Stomach (tissue), 9 donors: Measurements from ENCODE around the gene TEX30. TPM values are rescaled to one million over a fixed set of nuclear protein-coding genes. Genes with fewer than 3 reads are reported as not detected.

Experiments
- DNase-seq, 2 donors: peaks; one replicate each; pipeline versions ENCODE4 v3.0.0 to v3.0.0-alpha.2; 2013 to 2019
- H3K27ac ChIP-seq, 5 donors: fragments of 200-600 bp in 4 of 5; sonication (generic) in 4 of 5; one replicate each; pipeline ENCODE4 v1.5.1; 2013 to 2019; ENCODE audit warnings: mild to moderate bottlenecking in 1 of 5, moderate library complexity in 1 of 5
- H3K27me3 ChIP-seq, 3 donors: fragments of 200-600 bp; sonication (generic); one replicate each; pipeline ENCODE4 v1.5.1; 2017 to 2019; ENCODE audit warnings: mixed run types in 1 of 3
- H3K36me3 ChIP-seq, 4 donors: fragments of 200-600 bp; sonication (generic); 1 replicate in 3 of 4; 2 replicates in 1 of 4; pipeline ENCODE4 v1.5.1; 2016 to 2019
- H3K4me1 ChIP-seq, 4 donors: fragments of 200-600 bp; sonication (generic); one replicate each; pipeline ENCODE4 v1.5.1; 2016 to 2019
- H3K4me3 ChIP-seq, 4 donors: fragments of 200-600 bp; sonication (generic) in 3 of 4; one replicate each; pipeline ENCODE4 v1.5.1; 2016 to 2019; ENCODE audit warnings: mild to moderate bottlenecking in 1 of 4
- H3K9me3 ChIP-seq, 4 donors: fragments of 200-600 bp; sonication (generic); one replicate each; pipeline ENCODE4 v1.5.1; 2016 to 2019
- EP300 ChIP-seq: sonication (generic); formaldehyde crosslinking; IDR thresholded peaks from one replicate; pipeline ENCODE4 v1.6.1; 2017; ENCODE audit warnings: antibody characterized with exemption
- POLR2A ChIP-seq, 4 donors: fragments of 450-650 bp; IDR thresholded peaks; one replicate each; pipeline ENCODE4 v1.6.1; 2016; ENCODE audit warnings: antibody characterized with exemption in 4 of 4, control low read depth in 2 of 4, mild to moderate bottlenecking in 1 of 4, moderate library complexity in 1 of 4
- POLR2AphosphoS5 ChIP-seq, 3 donors: sonication (generic); formaldehyde crosslinking; IDR thresholded peaks; one replicate each; pipeline ENCODE4 v1.6.1; 2016; ENCODE audit warnings: antibody characterized with exemption in 3 of 3
- WGBS, 5 donors: extraction: QIAGEN DNeasy Blood & Tissue Kit in 3 of 5; methylation state at CpG; one replicate each; pipeline versions ENCODE4 v1.1.5 to v1.1.7; 2013 to 2018; 5-methylcytosine and 5-hydroxymethylcytosine counted together
- intact Hi-C: fragments of 100-400 bp; cut with DNase I; formaldehyde crosslinking; loops from one replicate; pipeline ENCODE4 v1.15.1; 2023; ENCODE audit warnings: low total_unique reads
- polyA plus RNA-seq, 3 donors: library from polyadenylated mRNA; stranded (reverse); fragments of 200-250 nt; gene quantifications; one replicate each; pipeline ENCODE4 v1.2.3, GENCODE V29; 2013
- total RNA-seq, 5 donors: library from RNA; depleted of rRNA; stranded (reverse); fragments of >200 nt; gene quantifications; one replicate each; pipeline versions ENCODE4 v1.1.0 to v1.2.3, GENCODE V29; 2014 to 2016
- TF ChIP-seq, protein P1 (sequence below), 7 experiments: fragments of 450-650 bp in 4 of 7; fragments of 200-600 bp in 3 of 7; sonication (generic) in 3 of 7; IDR thresholded peaks; one replicate each; pipeline ENCODE4 v1.5.1; 2016 to 2019; ENCODE audit warnings: antibody characterized with exemption in 7 of 7, control low read depth in 2 of 7, mild to moderate bottlenecking in 1 of 7
- donor health status: healthy with polysubstance abuse.
- donor health status: Bipolar disorder and iron deficiency.
- donor health status: healthy.

The TEX30 gene
- total and polyA plus RNA-seq, 8 donors = 8.6 to 50.7 (median 11.6) TPM; not detected in 1

DNA sequence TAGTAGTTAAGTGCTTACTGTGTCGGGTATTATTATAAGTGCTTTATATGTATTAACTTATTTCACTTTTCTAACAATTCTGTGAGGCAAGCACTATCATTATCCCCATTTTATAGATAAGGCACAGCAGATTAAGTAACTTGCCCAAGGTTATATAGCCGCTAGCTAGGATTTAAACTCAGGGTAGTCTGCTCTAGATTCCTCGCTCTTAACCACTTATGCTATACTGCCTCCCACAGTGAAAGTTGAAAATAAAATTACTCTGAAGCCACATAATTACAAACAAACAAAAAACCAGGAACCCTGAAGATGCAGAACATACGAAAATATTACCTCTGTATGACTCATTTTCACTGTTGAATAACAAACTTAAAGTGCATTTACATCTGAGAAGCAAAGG lies 3.9 kb downstream of the TEX30 start:
- DNase-seq = no peak
- TF ChIP-seq, protein P1, sequence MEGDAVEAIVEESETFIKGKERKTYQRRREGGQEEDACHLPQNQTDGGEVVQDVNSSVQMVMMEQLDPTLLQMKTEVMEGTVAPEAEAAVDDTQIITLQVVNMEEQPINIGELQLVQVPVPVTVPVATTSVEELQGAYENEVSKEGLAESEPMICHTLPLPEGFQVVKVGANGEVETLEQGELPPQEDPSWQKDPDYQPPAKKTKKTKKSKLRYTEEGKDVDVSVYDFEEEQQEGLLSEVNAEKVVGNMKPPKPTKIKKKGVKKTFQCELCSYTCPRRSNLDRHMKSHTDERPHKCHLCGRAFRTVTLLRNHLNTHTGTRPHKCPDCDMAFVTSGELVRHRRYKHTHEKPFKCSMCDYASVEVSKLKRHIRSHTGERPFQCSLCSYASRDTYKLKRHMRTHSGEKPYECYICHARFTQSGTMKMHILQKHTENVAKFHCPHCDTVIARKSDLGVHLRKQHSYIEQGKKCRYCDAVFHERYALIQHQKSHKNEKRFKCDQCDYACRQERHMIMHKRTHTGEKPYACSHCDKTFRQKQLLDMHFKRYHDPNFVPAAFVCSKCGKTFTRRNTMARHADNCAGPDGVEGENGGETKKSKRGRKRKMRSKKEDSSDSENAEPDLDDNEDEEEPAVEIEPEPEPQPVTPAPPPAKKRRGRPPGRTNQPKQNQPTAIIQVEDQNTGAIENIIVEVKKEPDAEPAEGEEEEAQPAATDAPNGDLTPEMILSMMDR (IDR thresholded peaks at IDR 0.05) = no peak
- TF ChIP-seq EP300 (no peak), POLR2AphosphoS5 (IDR thresholded peaks at IDR 0.05) (no peak), POLR2A (IDR thresholded peaks at IDR 0.05) (no peak)
- H3K27me3 ChIP-seq = no peaks in the 10 kb centered on the region
- H3K4me3 ChIP-seq = no peak overlapping the region
- H3K4me1 ChIP-seq = peaks cover 5 to 22% (median 14%) of the 10 kb centered on the region in 4 donors
- WGBS, 5 donors = 72 to 76% (median 75%) methylated on average over 4 of the region's 4 CpGs
- H3K9me3 ChIP-seq = no peaks in the 10 kb centered on the region
- intact Hi-C loops = no loop called here
- H3K36me3 ChIP-seq = peaks cover 0 to 16% (median 13%) of the 10 kb centered on the region in 4 donors
- no peak overlapping the region for H3K27ac ChIP-seq

GRCh38 chr13:102768909-102769308 lies 4.7 kb downstream of the TEX30 start:
- WGBS, 5 donors = 76 to 84% (median 79%) methylated on average over 2 of the region's 2 CpGs
- H3K27me3 ChIP-seq = no peaks in the 10 kb centered on the region
- intact Hi-C loops = no loop called here
- H3K4me3 ChIP-seq = no peak overlapping the region
- DNase-seq = no peak
- no peaks in the 10 kb centered on the region for H3K9me3 ChIP-seq
- H3K36me3 ChIP-seq = peaks cover 0 to 16% (median 13%) of the 10 kb centered on the region in 4 donors
- no peak overlapping the region for H3K27ac ChIP-seq
- TF ChIP-seq POLR2A (IDR thresholded peaks at IDR 0.05) = no peak
- no peak for TF ChIP-seq POLR2AphosphoS5 (IDR thresholded peaks at IDR 0.05)
- TF ChIP-seq, protein P1 (IDR thresholded peaks at IDR 0.05) = no peak
- no peak for TF ChIP-seq EP300
- peaks cover 1 to 17% (median 9%) of the 10 kb centered on the region in 4 donors for H3K4me1 ChIP-seq

DNA sequence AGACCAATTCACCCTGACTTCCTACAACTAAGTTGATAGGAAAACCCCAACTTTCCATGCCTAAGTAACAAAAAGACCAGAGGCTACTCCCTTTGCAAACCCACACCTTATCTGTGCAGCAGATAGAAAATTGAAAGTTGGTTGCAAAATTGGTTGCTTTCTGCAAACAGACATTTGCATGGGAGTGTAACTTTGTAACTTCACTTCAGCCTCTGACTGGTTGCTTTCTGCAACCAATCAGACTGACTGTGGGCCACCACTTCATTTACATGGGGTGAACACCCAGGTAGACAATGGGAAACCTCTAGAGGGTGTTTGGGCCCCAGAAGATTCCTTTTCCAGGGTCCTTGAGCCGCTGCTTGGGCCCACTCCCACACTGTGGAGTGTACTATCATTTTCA lies 9.8 kb downstream of the TEX30 start:
- Histone ChIP-seq H3K4me3 (no peak overlapping the region), H3K27me3 (no peaks in the 10 kb centered on the region)
- WGBS, 5 donors = 79 to 95% (median 89%) methylated on average over 1 of the region's 1 CpG

GRCh38 chr13:102761071-102761470 lies 12.5 kb downstream of the TEX30 start:
- Histone ChIP-seq H3K27me3 (no peaks in the 10 kb centered on the region), H3K36me3 (peaks cover 0 to 5% (median 1%) of the 10 kb centered on the region in 4 donors), H3K9me3 (no peaks in the 10 kb centered on the region), H3K4me1 (no peaks in the 10 kb centered on the region), H3K4me3 (no peak overlapping the region), H3K27ac (no peak overlapping the region)
- WGBS, 5 donors = 86 to 97% (median 91%) methylated on average over 1 of the region's 1 CpG
- TF ChIP-seq POLR2A (IDR thresholded peaks at IDR 0.05) (no peak), POLR2AphosphoS5 (IDR thresholded peaks at IDR 0.05) (no peak), EP300 (no peak)
- TF ChIP-seq, protein P1 (IDR thresholded peaks at IDR 0.05) = no peak
- intact Hi-C loops = no loop called here
- DNase-seq = no peak

More for the DNA sequence above, 9.8 kb downstream of the TEX30 start:
- Histone ChIP-seq H3K27ac (no peak overlapping the region), H3K9me3 (no peaks in the 10 kb centered on the region), H3K4me1 (no peaks in the 10 kb centered on the region), H3K36me3 (peaks cover 0 to 16% (median 13%) of the 10 kb centered on the region in 4 donors)
- DNase-seq = no peak
- TF ChIP-seq POLR2AphosphoS5 (IDR thresholded peaks at IDR 0.05) (no peak), EP300 (no peak), POLR2A (IDR thresholded peaks at IDR 0.05) (no peak)
- TF ChIP-seq, protein P1 (IDR thresholded peaks at IDR 0.05) = no peak
- intact Hi-C loops = no loop called here
